Panc1 (cell line): ENCODE data around the gene CPLANE1. TPM values are rescaled to one million over a fixed set of nuclear protein-coding genes. Genes with fewer than 3 reads are reported as not detected.
"Not testable (repeated sequence)": the region's sequence is repeated elsewhere in the genome, so short reads cannot be mapped to it uniquely, and the experiment has no call there.

Experiments used
- ATAC-seq: fragments of 200-7000 bp; cut with Tn5 transposase; 2 replicates; pipeline ENCODE4 v1.9.1; 2020; ENCODE audit warnings: mild to moderate bottlenecking, moderate library complexity
- BruUV-seq: library from RNA; stranded (reverse); fragments of 400-500 nt; replicated peaks from 2 replicates; lab custom pipeline; 2021; lab: Mats Ljungman, UMichigan
- CTCF ChIA-PET: fragments of 300-600 bp; sonication (Branson Sonifier 250); formaldehyde crosslinking; loops from one replicate; lab custom pipeline; 2022; ENCODE audit warnings: antibody characterized with exemption; lab: Charles Lee
- POLR2A ChIA-PET: fragments of 300-600 bp; sonication (Branson Sonifier 250); formaldehyde crosslinking; loops from one replicate; lab custom pipeline; 2022; ENCODE audit warnings: antibody characterized with exemption; lab: Charles Lee
- DNase-seq: peaks from one replicate; pipeline ENCODE4 v3.0.0-alpha.2; 2010; ENCODE audit warnings: low read depth, low spot score
- H3K27ac ChIP-seq: 2 replicates; pipeline ENCODE4 v1.5.1; 2011; ENCODE audit warnings: mild to moderate bottlenecking, low read length, inconsistent platforms
- H3K27me3 ChIP-seq: fragments of 200-500 bp; sonication (Bioruptor generic); 2 replicates; pipeline ENCODE4 v1.6.0; 2014; ENCODE audit warnings: low read length, inconsistent platforms; ENCODE audit not compliant: control insufficient read depth, insufficient read depth
- H3K36me3 ChIP-seq: fragments of 200-500 bp; sonication (Bioruptor generic); 2 replicates; pipeline ENCODE4 v1.5.1; 2014; ENCODE audit warnings: inconsistent platforms, mild to moderate bottlenecking, low read length, moderate library complexity; ENCODE audit not compliant: control insufficient read depth, insufficient read depth
- H3K4me1 ChIP-seq: 2 replicates; pipeline ENCODE4 v1.5.1; 2011; ENCODE audit warnings: inconsistent platforms, mild to moderate bottlenecking, low read length, moderate library complexity; ENCODE audit not compliant: control insufficient read depth, insufficient read depth
- H3K4me3 ChIP-seq, 2 experiments: 2 replicates each; pipeline ENCODE4 v1.5.1; 2011 to 2012; ENCODE audit warnings: low read depth in 2 of 2, low read length in 2 of 2, mild to moderate bottlenecking in 2 of 2, inconsistent platforms in 1 of 2, moderate library complexity in 1 of 2
- H3K9me3 ChIP-seq: fragments of 200-500 bp; sonication (Bioruptor generic); 2 replicates; pipeline ENCODE4 v1.5.1; 2014; ENCODE audit warnings: low read depth, mild to moderate bottlenecking, inconsistent platforms, low read length, moderate library complexity; ENCODE audit not compliant: control insufficient read depth, insufficient read depth
- CTCF ChIP-seq: fragments of 450-650 bp; IDR thresholded peaks from 2 replicates; pipeline ENCODE4 v1.5.1; 2017; ENCODE audit warnings: mild to moderate bottlenecking
- POLR2AphosphoS5 ChIP-seq: IDR thresholded peaks from 2 replicates; pipeline ENCODE4 v1.6.1; 2012; ENCODE audit warnings: mild to moderate bottlenecking, low read depth, low read length, moderate library complexity
- REST ChIP-seq, 2 experiments: IDR thresholded peaks; 2 replicates each; pipeline ENCODE4 v1.6.1; 2011 to 2012; ENCODE audit warnings: low read depth in 2 of 2, control low read depth in 1 of 2, low read length in 1 of 2, mild to moderate bottlenecking in 1 of 2, moderate library complexity in 1 of 2; ENCODE audit not compliant: insufficient read depth in 1 of 2
- SIN3A ChIP-seq: IDR thresholded peaks from 2 replicates; pipeline ENCODE4 v1.6.1; 2012; ENCODE audit warnings: low read depth, mild to moderate bottlenecking, low read length, moderate library complexity, borderline replicate concordance; ENCODE audit not compliant: insufficient read depth
- TCF7L2 ChIP-seq: IDR thresholded peaks from 2 replicates; pipeline ENCODE4 v1.6.1; 2011; ENCODE audit warnings: mild to moderate bottlenecking, low read depth, low read length, inconsistent platforms
- in situ Hi-C: cut with HindIII; loops from 2 replicates; pipeline ENCODE4 v1.10.0; 2016; ENCODE audit warnings: low sequenced_read_pairs, low pct_unique_long_range_greater_than_20kb
- intact Hi-C: fragments of 100-400 bp; cut with micrococcal nuclease; formaldehyde crosslinking; loops from one replicate; pipeline ENCODE4 v1.10.0; 2022; ENCODE audit not compliant: unreplicated experiment
- total RNA-seq: library from RNA; stranded (reverse); gene quantifications from one replicate; pipeline ENCODE4 v1.2.1, GENCODE V29; 2021; ENCODE audit not compliant: unreplicated experiment

CPLANE1 gene
- total RNA-seq, 1 experiment from 2014 or later, result 18.1 TPM

DNA sequence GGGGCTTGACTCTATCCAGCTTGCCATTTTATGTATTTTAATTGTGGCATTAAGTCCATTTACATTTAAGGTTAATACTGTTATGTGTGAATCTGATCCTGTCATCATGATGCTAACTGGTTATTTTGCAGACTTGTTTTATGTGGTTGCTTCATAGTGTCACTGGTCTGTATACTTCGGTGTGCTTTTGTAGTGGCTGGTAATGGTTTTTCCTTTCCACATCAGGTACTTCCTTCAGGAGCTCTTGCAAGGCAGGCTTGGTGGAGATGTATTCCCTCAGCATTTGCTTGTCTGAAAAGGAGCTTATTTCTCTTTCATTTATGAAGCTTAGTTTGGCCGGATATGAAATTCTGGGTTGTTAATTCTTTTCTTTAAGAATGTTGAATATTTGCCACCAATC is 145.9 kb downstream of the CPLANE1 start:
- no TSS peak for BruUV-seq
- CTCF ChIA-PET, result no interaction called here
- Histone ChIP-seq H3K27ac (no peak overlapping the region), H3K27me3 (no peaks in the 10 kb centered on the region), H3K9me3 (no peaks in the 10 kb centered on the region), H3K4me3 (no peak overlapping the region), H3K36me3 (0 out of 2 replicates have a peak, but pooled peaks cover 2% of the 10 kb centered on the region), H3K4me1 (no peaks in the 10 kb centered on the region)
- ATAC-seq, result no peak
- intact Hi-C loops (no loop called here), in situ Hi-C loops (no loop called here)
- TF ChIP-seq SIN3A, result no peak
- TF ChIP-seq CTCF, result no peak
- no peak for TF ChIP-seq POLR2AphosphoS5
- no peak for TF ChIP-seq REST (IDR thresholded peaks at IDR 0.05; ENCODE audit: insufficient read depth in 1 of 2, low read depth in 2 of 2, low read length in 1 of 2)
- no peak for TF ChIP-seq TCF7L2
- POLR2A ChIA-PET, result no interaction called here
- no peak for DNase-seq

GRCh38 chr5:37099267-37099666 is 149.9 kb downstream of the CPLANE1 start:
- in situ Hi-C loops, result not testable (repeated sequence)

GRCh38 chr5:37093795-37094194 is 155.4 kb downstream of the CPLANE1 start:
- POLR2A ChIA-PET, H3K4me1 ChIP-seq, H3K27me3 ChIP-seq, H3K36me3 ChIP-seq, in situ Hi-C loops, intact Hi-C loops, DNase-seq, BruUV-seq, H3K27ac ChIP-seq, CTCF ChIA-PET, ATAC-seq, H3K9me3 ChIP-seq, H3K4me3 ChIP-seq: not testable (repeated sequence)

More at GRCh38 chr5:37099267-37099666, 149.9 kb downstream of the CPLANE1 start:
- H3K4me1 ChIP-seq, DNase-seq, H3K27me3 ChIP-seq, H3K27ac ChIP-seq, BruUV-seq, H3K9me3 ChIP-seq, H3K36me3 ChIP-seq, H3K4me3 ChIP-seq, intact Hi-C loops, POLR2A ChIA-PET, ATAC-seq: not testable (repeated sequence)
- CTCF ChIA-PET, result interaction anchor here (0.7 kb wide), 1 partner anchor 156 kb away, joined by 3 read pairs; no protein-coding TSS in a partner anchor
